ENCODE results near the gene SPTY2D1. TPM values are rescaled to one million over a fixed set of nuclear protein-coding genes. Genes with fewer than 3 reads are reported as not detected.
"Not testable (repeated sequence)": the region's sequence is repeated elsewhere in the genome, so short reads cannot be mapped to it uniquely, and the experiment has no call there.

The SPTY2D1 gene
- total RNA-seq, 1 experiment from 2014 or later = 26.8 TPM

DNA sequence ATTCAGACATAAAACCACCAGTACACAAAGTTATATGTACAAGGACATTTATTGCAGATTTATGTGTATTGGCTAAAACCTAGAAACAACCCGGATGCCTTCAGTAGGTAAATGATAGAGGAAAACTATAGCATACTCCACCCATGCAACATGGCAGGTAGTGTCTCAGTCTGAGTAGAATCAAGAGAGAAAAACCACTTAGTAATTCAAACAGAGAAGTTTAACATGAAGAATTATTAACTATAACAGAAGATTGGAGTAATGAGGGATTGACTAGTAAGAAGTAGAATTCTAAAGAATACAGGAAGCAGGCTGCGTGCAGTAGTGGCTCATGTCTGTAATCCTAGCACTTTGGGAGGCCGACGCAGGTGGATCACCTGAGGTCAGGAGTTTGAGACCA is 16.2 kb upstream of the SPTY2D1 start:
- ChIA-PET POLR2A (no interaction called here), CTCF (interaction anchor here (0.6 to 1.5 kb wide), 5 partner anchors 9 to 159 kb away, joined by 3 to 4 read pairs (median 3); no protein-coding TSS in a partner anchor)
- no peak for DNase-seq (ENCODE audit: unreplicated experiment)
- H3K27ac Mint-ChIP-seq (ENCODE audit: low read depth, unreplicated experiment) = no peak overlapping the region
- no peaks in the 10 kb centered on the region for H3K4me1 Mint-ChIP-seq (ENCODE audit: insufficient read depth, unreplicated experiment)
- TF ChIP-seq, protein P1, sequence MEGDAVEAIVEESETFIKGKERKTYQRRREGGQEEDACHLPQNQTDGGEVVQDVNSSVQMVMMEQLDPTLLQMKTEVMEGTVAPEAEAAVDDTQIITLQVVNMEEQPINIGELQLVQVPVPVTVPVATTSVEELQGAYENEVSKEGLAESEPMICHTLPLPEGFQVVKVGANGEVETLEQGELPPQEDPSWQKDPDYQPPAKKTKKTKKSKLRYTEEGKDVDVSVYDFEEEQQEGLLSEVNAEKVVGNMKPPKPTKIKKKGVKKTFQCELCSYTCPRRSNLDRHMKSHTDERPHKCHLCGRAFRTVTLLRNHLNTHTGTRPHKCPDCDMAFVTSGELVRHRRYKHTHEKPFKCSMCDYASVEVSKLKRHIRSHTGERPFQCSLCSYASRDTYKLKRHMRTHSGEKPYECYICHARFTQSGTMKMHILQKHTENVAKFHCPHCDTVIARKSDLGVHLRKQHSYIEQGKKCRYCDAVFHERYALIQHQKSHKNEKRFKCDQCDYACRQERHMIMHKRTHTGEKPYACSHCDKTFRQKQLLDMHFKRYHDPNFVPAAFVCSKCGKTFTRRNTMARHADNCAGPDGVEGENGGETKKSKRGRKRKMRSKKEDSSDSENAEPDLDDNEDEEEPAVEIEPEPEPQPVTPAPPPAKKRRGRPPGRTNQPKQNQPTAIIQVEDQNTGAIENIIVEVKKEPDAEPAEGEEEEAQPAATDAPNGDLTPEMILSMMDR (IDR thresholded peaks at IDR 0.05; ENCODE audit: unreplicated experiment) = no peak
- no peaks in the 10 kb centered on the region for H3K27me3 Mint-ChIP-seq (ENCODE audit: insufficient read depth, unreplicated experiment)
- peaks cover 6% of the 10 kb centered on the region for H3K36me3 Mint-ChIP-seq (ENCODE audit: insufficient read depth, unreplicated experiment)
- H3K4me3 Mint-ChIP-seq (ENCODE audit: unreplicated experiment) = no peak overlapping the region
- no TSS peak for BruUV-seq (replicated peaks)
- intact Hi-C loops (cut with micrococcal nuclease) = loop anchor here (5.0 kb wide), 1 partner anchor 408 kb away; no protein-coding TSS in a partner anchor
- H3K9me3 Mint-ChIP-seq (ENCODE audit: unreplicated experiment) = no peaks in the 10 kb centered on the region

DNA sequence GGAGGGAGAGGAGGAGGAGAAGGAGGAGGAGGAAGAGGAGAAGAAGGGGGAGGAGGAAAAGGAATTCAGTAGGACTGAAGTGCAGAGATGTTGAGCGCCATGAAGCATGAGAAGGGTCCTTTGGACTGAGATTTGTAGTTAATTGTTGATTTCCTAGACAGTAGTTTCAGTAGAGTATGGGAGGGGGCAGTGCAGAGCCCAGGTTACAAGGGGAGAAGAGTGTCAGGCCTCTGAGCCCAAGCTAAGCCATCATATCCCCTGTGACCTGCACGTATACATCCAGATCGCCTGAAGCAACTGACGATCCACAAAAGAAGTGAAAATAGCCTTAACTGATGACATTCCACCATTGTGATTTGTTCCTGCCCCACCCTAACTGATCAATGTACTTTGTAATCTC is 8.9 kb upstream of the SPTY2D1 start:
- H3K4me3 Mint-ChIP-seq (ENCODE audit: unreplicated experiment); H3K4me1 Mint-ChIP-seq (ENCODE audit: insufficient read depth, unreplicated experiment); DNase-seq (ENCODE audit: unreplicated experiment); CTCF ChIA-PET; H3K9me3 Mint-ChIP-seq (ENCODE audit: unreplicated experiment); intact Hi-C loops (cut with micrococcal nuclease); H3K36me3 Mint-ChIP-seq (ENCODE audit: insufficient read depth, unreplicated experiment); BruUV-seq (replicated peaks); H3K27ac Mint-ChIP-seq (ENCODE audit: low read depth, unreplicated experiment): not testable (repeated sequence)
- POLR2A ChIA-PET = interaction anchor here (0.6 kb wide), 1 partner anchor 48 kb away, joined by 4 read pairs; no protein-coding TSS in a partner anchor
- H3K27me3 Mint-ChIP-seq (ENCODE audit: insufficient read depth, unreplicated experiment) = peaks cover 16% of the 10 kb centered on the region

DNA sequence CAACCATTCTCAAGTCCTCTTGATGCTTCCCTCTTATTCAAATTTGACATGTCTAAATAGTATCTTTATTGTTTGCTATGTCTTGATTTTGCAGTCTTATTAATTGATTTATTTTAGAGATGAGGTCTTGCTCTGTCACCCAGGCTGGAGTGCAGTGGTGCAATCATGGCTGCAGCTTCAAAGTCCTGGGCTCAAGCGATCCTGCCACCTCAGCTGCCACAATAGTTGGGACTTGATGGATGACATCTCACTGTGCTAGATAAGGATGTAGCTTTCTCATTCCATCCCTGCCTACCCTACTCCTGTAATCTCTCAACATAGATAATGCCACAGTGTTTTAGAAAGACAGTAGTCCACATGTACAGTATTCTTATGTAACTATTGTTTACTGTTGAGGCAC is 7.5 kb upstream of the SPTY2D1 start:
- TF ChIP-seq, protein P1 (IDR thresholded peaks at IDR 0.05; ENCODE audit: unreplicated experiment) = no peak
- intact Hi-C loops (cut with micrococcal nuclease) = no loop called here
- H3K4me1 Mint-ChIP-seq (ENCODE audit: insufficient read depth, unreplicated experiment) = no peaks in the 10 kb centered on the region
- H3K36me3 Mint-ChIP-seq (ENCODE audit: insufficient read depth, unreplicated experiment) = no peaks in the 10 kb centered on the region
- no peak overlapping the region for H3K27ac Mint-ChIP-seq (ENCODE audit: low read depth, unreplicated experiment)
- DNase-seq (ENCODE audit: unreplicated experiment) = no peak
- no peak overlapping the region for H3K4me3 Mint-ChIP-seq (ENCODE audit: unreplicated experiment)
- H3K9me3 Mint-ChIP-seq (ENCODE audit: unreplicated experiment) = no peaks in the 10 kb centered on the region
- ChIA-PET CTCF (interaction anchor here (0.6 to 0.9 kb wide), 3 partner anchors 9 to 296 kb away, joined by 3 to 5 read pairs (median 4); no protein-coding TSS in a partner anchor), POLR2A (interaction anchor here (0.6 kb wide), 1 partner anchor 37 kb away, joined by 3 read pairs; no protein-coding TSS in a partner anchor)
- H3K27me3 Mint-ChIP-seq (ENCODE audit: insufficient read depth, unreplicated experiment) = peaks cover 16% of the 10 kb centered on the region
- BruUV-seq (replicated peaks) = no TSS peak

DNA sequence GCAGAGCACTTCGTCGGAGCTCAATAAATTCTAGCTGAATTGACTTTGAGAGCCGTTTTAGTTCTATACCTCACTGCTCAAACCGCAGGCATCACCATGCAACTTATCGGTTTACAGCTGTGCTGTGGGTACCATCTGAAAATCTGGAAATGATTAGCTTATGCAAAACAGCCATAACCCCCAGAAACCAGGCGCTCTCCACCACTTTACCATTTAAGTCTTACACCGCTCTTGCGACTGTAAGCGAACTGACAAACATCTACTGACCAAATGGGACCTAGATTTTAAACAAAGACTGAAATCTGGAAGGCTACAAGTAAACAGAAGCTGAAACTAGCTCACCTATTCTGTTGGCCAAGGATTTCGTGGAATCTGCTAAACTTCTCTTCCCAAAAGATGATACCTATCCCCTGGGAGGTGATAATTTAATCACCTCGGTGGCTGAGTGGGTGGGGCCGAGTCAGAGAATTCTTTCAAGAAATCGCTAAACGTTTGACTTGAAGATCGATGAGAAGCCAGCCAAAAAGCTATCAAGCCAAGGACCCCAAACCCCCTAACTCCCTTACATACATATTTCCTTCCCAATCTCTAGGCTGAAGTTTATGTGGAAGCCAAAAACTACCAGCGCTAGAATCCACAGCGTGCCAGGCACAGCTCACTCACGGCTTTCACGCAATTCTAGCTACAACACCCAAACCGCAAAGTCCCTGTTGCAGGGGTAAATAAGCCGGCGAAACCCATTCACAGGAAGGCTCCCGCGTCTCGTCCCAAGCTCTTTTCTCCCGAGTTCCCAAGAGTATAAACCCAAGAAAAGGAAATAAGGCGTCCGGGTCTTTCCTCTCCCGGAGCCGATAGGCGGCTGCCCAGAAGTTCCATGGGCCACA is 644 bp downstream of the SPTY2D1 start:
- TF ChIP-seq, protein P1 (IDR thresholded peaks at IDR 0.05; ENCODE audit: unreplicated experiment) = no peak
- intact Hi-C loops (cut with micrococcal nuclease) = loop anchor here (1.0 to 10.0 kb wide), 2 partner anchors 45 to 89 kb away; partner anchors contain the start of gene UEVLD
- Mint-ChIP-seq H3K27ac (ENCODE audit: low read depth, unreplicated experiment) (peak overlapping the region; percentile 99), H3K4me1 (ENCODE audit: insufficient read depth, unreplicated experiment) (peaks cover 18% of the 10 kb centered on the region), H3K9me3 (ENCODE audit: unreplicated experiment) (no peaks in the 10 kb centered on the region), H3K4me3 (ENCODE audit: unreplicated experiment) (peak overlapping the region; percentile 91), H3K27me3 (ENCODE audit: insufficient read depth, unreplicated experiment) (no peaks in the 10 kb centered on the region), H3K36me3 (ENCODE audit: insufficient read depth, unreplicated experiment) (no peaks in the 10 kb centered on the region)
- BruUV-seq (replicated peaks) = TSS peak; percentile 59
- ChIA-PET POLR2A (interaction anchor here (0.6 to 5.3 kb wide), 25 partner anchors 9 to 1377 kb away, joined by 3 to 64 read pairs (median 6); partner anchors contain the start of genes LDHA, TMEM86A, TSG101 and UEVLD), CTCF (interaction anchor here (0.5 to 1.9 kb wide), 16 partner anchors 9 to 250 kb away, joined by 3 to 9 read pairs (median 4); partner anchors contain the start of gene TMEM86A)
- DNase-seq (ENCODE audit: unreplicated experiment) = no peak

Measured in MCF 10A (cell line).